ENCODE data around the gene PI3. TPM values are rescaled to one million over a fixed set of nuclear protein-coding genes. Genes with fewer than 3 reads are reported as not detected.

PI3 gene
- total RNA-seq, 3 donors from 2014 or later: 86.8 to 399 (median 294) TPM

GRCh38 chr20:45211569-45212474, 37.1 kb downstream of the PI3 start:
- TF ChIP-seq CTCF (IDR thresholded peaks at IDR 0.05): no peak
- no peak overlapping the region for H3K4me3 ChIP-seq
- no peak for ATAC-seq
- no peak for DNase-seq
- no peaks in the 10 kb centered on the region for H3K4me1 ChIP-seq (ENCODE audit: low read depth)
- no peaks in the 10 kb centered on the region for H3K36me3 ChIP-seq (ENCODE audit: low read depth)
- intact Hi-C loops (cut with DNase I, micrococcal nuclease): no loop called here
- no peaks in the 10 kb centered on the region for H3K9me3 ChIP-seq

GRCh38 chr20:45212836-45213235, 38.1 kb downstream of the PI3 start:
- Histone ChIP-seq H3K4me3 (no peak overlapping the region), H3K4me1 (ENCODE audit: low read depth) (no peaks in the 10 kb centered on the region), H3K36me3 (ENCODE audit: low read depth) (no peaks in the 10 kb centered on the region), H3K9me3 (no peaks in the 10 kb centered on the region)
- intact Hi-C loops (cut with DNase I, micrococcal nuclease): no loop called here
- ATAC-seq (no peak), DNase-seq (no peak)
- no peak for TF ChIP-seq CTCF (IDR thresholded peaks at IDR 0.05)

GRCh38 chr20:45218124-45218523, 43.4 kb downstream of the PI3 start:
- no peaks in the 10 kb centered on the region for H3K9me3 ChIP-seq
- no peak for DNase-seq
- intact Hi-C loops (cut with DNase I, micrococcal nuclease): no loop called here
- no peaks in the 10 kb centered on the region for H3K4me1 ChIP-seq (ENCODE audit: low read depth)
- H3K36me3 ChIP-seq (ENCODE audit: low read depth): no peaks in the 10 kb centered on the region
- ATAC-seq: no peak
- H3K4me3 ChIP-seq: no peak overlapping the region
- TF ChIP-seq CTCF (IDR thresholded peaks at IDR 0.05): no peak

- Histone ChIP-seq H3K4me1 (ENCODE audit: low read depth) (no peaks in the 10 kb centered on the region), H3K36me3 (ENCODE audit: low read depth) (no peaks in the 10 kb centered on the region), H3K4me3 (no peak overlapping the region), H3K9me3 (no peaks in the 10 kb centered on the region)
- no peak for DNase-seq
- no peak for ATAC-seq
- no peak for TF ChIP-seq CTCF (IDR thresholded peaks at IDR 0.05)
- intact Hi-C loops (cut with DNase I, micrococcal nuclease): no loop called here
Measured at GRCh38 chr20:45218636-45219035, 43.9 kb downstream of the PI3 start.

- Histone ChIP-seq H3K4me3 (no peak within 1 kb of the TSS), H3K36me3 (ENCODE audit: low read depth) (no peaks in the 10 kb centered on the region), H3K4me1 (ENCODE audit: low read depth) (no peaks in the 10 kb centered on the region), H3K9me3 (no peaks in the 10 kb centered on the region)
- DNase-seq (no peak), ATAC-seq (no peak)
- intact Hi-C loops (cut with DNase I, micrococcal nuclease): no loop called here
- TF ChIP-seq CTCF (IDR thresholded peaks at IDR 0.05): no peak
Measured at GRCh38 chr20:45221076-45221475, 46.4 kb downstream of the PI3 start, which contains the start of gene SEMG2. Gene SEMG2, plus strand, starts transcription at chr20:45221373. Its CDS starts 17 bp downstream, at chr20:45221390.

Data from mucosa of descending colon (tissue), 3 donors.